Measurements from ENCODE around the gene WAS. TPM values are rescaled to one million over a fixed set of nuclear protein-coding genes. Genes with fewer than 3 reads are reported as not detected.

Gene WAS
- total RNA-seq, 1 experiment from 2014 or later, result 0.69 TPM

Other genes starting within 250 kb of the WAS start
- 44.0 and 65.0 TPM in 2 replicates for gene SLC38A5, start 213.5 kb upstream of the WAS start, total RNA-seq (2014; rRNA removed; shearing (Covaris generic))
- gene FTSJ1, start 207.6 kb upstream of the WAS start, total RNA-seq (2014; rRNA removed; shearing (Covaris generic)), result 72.2 and 85.5 TPM in 2 replicates
- gene PORCN, start 174.8 kb upstream of the WAS start, total RNA-seq (2014; rRNA removed; shearing (Covaris generic)), result 22.8 and 23.8 TPM in 2 replicates
- gene EBP, start 162.0 kb upstream of the WAS start, total RNA-seq (2014; rRNA removed; shearing (Covaris generic)), result 158 and 159 TPM in 2 replicates
- 4.0 and 6.5 TPM in 2 replicates for gene TBC1D25, start 144.1 kb upstream of the WAS start, total RNA-seq (2014; rRNA removed; shearing (Covaris generic))
- gene RBM3, start 109.3 kb upstream of the WAS start, total RNA-seq (2014; rRNA removed; shearing (Covaris generic)), result 112 and 116 TPM in 2 replicates
- gene WDR13, start 86.3 kb upstream of the WAS start, total RNA-seq (2014; rRNA removed; shearing (Covaris generic)), result 24.3 and 55.1 TPM in 2 replicates
- 19.6 and 20.4 TPM in 2 replicates for gene SUV39H1, start 12.9 kb downstream of the WAS start, total RNA-seq (2014; rRNA removed; shearing (Covaris generic))
- gene GLOD5, start 77.9 kb downstream of the WAS start, total RNA-seq (2014; rRNA removed; shearing (Covaris generic)), result not detected in 2 replicates
- gene GATA1, start 102.8 kb downstream of the WAS start, total RNA-seq (2014; rRNA removed; shearing (Covaris generic)), result not detected in 2 replicates
- gene HDAC6, start 118.3 kb downstream of the WAS start, total RNA-seq (2014; rRNA removed; shearing (Covaris generic)), result 52.4 and 54.8 TPM in 2 replicates
- gene ERAS, start 142.7 kb downstream of the WAS start, total RNA-seq (2014; rRNA removed; shearing (Covaris generic)), result 0.21 TPM in 1 of 2 replicates, not detected in the other
- gene PCSK1N, start 151.8 kb downstream of the WAS start, total RNA-seq (2014; rRNA removed; shearing (Covaris generic)), result 0.59 and 1.6 TPM in 2 replicates
- 129 and 157 TPM in 2 replicates for gene TIMM17B, start 214.0 kb downstream of the WAS start, total RNA-seq (2014; rRNA removed; shearing (Covaris generic))
- gene PQBP1, start 214.1 kb downstream of the WAS start, total RNA-seq (2014; rRNA removed; shearing (Covaris generic)), result 30.2 and 39.8 TPM in 2 replicates
- 12.0 and 12.3 TPM in 2 replicates for gene SLC35A2, start 227.8 kb downstream of the WAS start, total RNA-seq (2014; rRNA removed; shearing (Covaris generic))
- 161 and 207 TPM in 2 replicates for gene PIM2, start 235.2 kb downstream of the WAS start, total RNA-seq (2014; rRNA removed; shearing (Covaris generic))